ENCODE results near the gene LRIT2.
A peak's percentile ranks its signal among the peaks of the same experiment; 100 is the strongest.
"Not testable (repeated sequence)": the region's sequence is repeated elsewhere in the genome, so short reads cannot be mapped to it uniquely, and the experiment has no call there.

LRIT2 gene

DNA sequence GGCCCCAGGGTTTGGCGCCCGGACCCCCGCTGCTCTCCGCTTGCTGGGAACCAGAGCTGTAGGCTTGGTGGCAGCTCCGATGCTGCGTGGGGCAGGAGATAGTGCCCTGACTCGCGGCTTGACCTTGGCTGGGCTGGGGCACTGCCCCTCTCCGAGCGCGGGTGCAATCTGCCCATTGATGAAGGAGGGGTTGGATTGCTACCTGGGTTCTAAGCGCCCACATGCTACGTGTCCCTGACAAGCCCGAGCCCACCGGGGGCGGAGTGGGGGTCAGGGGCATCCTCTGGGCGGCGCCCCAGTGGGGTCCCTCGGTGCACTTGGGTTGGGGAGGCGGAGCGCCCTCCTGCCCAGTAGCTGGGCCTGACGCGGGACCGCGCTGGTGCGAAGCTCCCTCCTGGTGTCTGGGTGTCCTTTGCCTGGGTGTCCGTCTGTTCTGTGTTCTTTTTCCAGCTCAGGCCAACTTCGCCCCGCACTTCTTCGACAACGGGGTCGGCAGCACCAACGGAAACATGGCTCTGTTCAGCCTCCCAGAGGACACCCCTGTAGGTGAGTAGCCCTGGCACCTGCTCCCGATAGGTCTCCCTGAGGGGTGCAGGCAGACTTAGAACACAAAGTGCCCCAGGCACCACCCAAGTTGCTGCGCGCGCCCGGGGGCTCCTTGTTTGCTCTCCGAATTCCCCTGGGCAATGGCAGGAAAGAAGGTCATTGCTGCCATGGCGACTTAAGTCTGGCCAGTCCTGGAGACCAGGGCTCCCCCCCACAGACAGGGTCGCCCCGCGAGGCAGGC, 30.1 kb downstream of the LRIT2 start:
- H3K4me3 Mint-ChIP-seq = peak overlapping the region; percentile 72 to 75
- H3K36me3 Mint-ChIP-seq (ENCODE audit: insufficient read depth) = peaks cover 2% of the 10 kb centered on the region
- ATAC-seq (replicated peaks) = no peak
- H3K4me1 Mint-ChIP-seq (ENCODE audit: low read depth in 2 of 2) = peaks cover 22 to 35% of the 10 kb centered on the region in 2 donors
- no peaks in the 10 kb centered on the region for H3K9me3 Mint-ChIP-seq
- DNase-seq = no peak
- H3K27me3 Mint-ChIP-seq = no peaks in the 10 kb centered on the region
- H3K27ac Mint-ChIP-seq = peak overlapping the region in 1 of 2 donors; percentile 46

DNA sequence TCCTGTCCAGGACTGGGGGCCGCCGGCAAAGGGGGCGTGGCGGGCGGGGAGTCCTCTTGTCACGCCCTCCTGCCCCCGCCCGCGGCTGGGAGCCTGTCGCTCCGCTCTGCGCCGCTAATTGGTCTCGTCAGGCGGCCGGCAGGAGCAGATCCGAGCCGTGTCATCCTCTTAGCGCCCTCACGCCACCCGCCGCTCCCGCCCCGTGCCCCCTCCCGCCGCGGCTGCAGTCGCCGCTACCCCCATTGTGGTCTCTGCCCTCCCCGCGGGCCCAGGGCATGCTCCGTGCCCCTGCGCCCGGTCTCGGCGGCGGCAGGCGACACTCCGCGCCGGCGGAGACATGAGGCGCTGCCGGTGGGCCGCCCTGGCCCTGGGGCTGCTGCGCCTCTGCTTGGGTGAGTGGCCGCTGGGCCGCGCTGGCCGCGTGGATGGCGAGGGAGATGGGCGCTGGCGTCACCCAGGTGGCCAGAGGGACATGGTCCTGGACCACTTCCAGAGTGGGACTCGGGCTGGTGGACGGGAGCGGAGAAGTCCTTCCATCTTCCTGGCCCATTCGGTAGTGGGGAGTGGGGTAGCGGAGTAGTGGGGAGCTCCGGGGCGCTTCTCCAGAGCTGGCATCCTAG, 30.8 kb downstream of the LRIT2 start, which contains the start of gene CDHR1:
TSS of gene CDHR1 (plus strand) at position 114 of the 620 bp plus-strand sequence. CDS start at position 338, 224 bp downstream.
- H3K4me3 Mint-ChIP-seq = peak within 1 kb of the TSS; percentile 72 to 75
- H3K9me3 Mint-ChIP-seq = no peaks in the 10 kb centered on the region
- H3K27ac Mint-ChIP-seq = peak within 1 kb of the TSS in 1 of 2 donors; percentile 17
- peaks cover 2% of the 10 kb centered on the region for H3K36me3 Mint-ChIP-seq (ENCODE audit: insufficient read depth)
- peak; percentile 36 to 52 (median 49) for DNase-seq
- peak; percentile 72 for ATAC-seq (replicated peaks)
- no peaks in the 10 kb centered on the region for H3K27me3 Mint-ChIP-seq
- H3K4me1 Mint-ChIP-seq (ENCODE audit: low read depth in 2 of 2) = peaks cover 23 to 36% of the 10 kb centered on the region in 2 donors

DNA sequence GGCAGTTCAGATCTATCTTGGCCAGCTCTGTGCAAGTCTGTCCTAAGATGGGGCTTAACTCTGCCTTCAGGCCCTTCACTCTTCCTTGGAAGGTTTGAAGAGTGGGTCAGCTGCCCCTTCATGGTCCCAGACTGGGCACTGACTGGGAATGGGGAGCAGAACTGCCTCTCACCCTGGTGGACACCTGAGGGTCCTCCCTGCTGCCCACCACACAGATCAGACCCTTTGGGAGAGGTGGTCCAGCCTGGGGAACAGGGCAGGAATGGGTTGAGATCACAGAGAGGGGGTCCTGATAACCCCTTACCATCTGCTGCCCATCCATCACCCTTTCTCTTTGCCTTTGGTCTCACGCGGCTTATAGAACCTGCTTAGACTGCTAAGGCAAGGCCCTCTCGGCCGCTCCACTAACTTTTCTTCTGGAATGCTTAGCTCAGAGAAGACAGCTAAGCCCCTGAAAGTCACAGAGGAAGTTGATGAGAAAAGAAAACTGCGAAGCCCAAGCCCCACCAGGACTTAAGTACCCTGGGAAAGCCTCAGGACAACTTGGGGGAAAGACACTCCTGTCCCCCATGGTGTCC, 31.4 kb downstream of the LRIT2 start:
- ATAC-seq (replicated peaks) (no peak), DNase-seq (no peak)
- Mint-ChIP-seq H3K27me3 (no peaks in the 10 kb centered on the region), H3K9me3 (no peaks in the 10 kb centered on the region), H3K27ac (no peak overlapping the region), H3K4me3 (peak overlapping the region; percentile 72 to 75), H3K4me1 (ENCODE audit: low read depth in 2 of 2) (peaks cover 23 to 36% of the 10 kb centered on the region in 2 donors), H3K36me3 (ENCODE audit: insufficient read depth) (peaks cover 2% of the 10 kb centered on the region)

DNA sequence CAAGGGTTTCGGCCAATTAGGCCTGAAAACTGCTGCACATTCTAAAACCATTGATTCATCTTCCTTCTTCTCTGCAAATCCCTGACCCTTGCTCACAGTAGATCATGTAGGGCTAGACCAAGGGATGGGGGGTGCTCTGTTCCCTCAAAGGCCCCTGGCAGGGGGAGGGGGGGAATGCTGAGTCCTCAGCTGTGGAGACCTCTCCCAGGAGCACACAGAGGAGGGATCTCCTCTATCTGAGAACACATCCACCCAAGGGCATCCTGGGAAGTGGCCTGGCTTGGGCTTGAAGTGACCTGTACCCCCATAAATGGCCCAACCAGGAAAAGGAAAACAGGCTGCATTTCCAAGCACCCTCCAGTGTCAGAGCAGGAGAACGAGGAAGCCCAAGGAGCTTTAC, 32.0 kb downstream of the LRIT2 start:
- DNase-seq (no peak), ATAC-seq (replicated peaks) (no peak)
- H3K9me3 Mint-ChIP-seq = no peaks in the 10 kb centered on the region
- peak overlapping the region in 1 of 2 donors; percentile 40 for H3K4me3 Mint-ChIP-seq
- no peaks in the 10 kb centered on the region for H3K27me3 Mint-ChIP-seq
- H3K36me3 Mint-ChIP-seq (ENCODE audit: insufficient read depth) = peaks cover 2% of the 10 kb centered on the region
- no peak overlapping the region for H3K27ac Mint-ChIP-seq
- peaks cover 23 to 36% of the 10 kb centered on the region in 2 donors for H3K4me1 Mint-ChIP-seq (ENCODE audit: low read depth in 2 of 2)

DNA sequence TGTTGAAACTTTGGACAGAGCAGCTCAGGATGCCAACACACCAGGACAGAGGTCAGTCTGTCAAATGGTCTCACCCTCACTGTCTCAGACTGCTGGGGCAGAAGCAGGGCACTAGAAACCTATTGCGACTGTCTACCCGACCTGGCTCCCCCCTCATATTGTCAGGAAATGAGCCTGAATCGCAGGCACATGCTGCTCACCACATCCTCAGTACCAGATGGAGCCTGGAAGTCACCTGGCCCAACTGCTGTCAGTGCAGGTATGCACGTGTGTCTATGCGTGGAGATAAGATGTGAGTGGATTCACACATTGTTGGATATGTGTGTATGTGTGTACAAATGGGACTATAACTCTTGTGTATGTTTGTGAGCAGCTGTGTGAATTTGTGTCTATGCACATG, 34.2 kb downstream of the LRIT2 start:
- ATAC-seq (replicated peaks) (peak; percentile 77), DNase-seq (peak in 2 of 3 experiments; percentile 27 to 32)
- Mint-ChIP-seq H3K9me3 (no peaks in the 10 kb centered on the region), H3K36me3 (ENCODE audit: insufficient read depth) (peaks cover 2% of the 10 kb centered on the region), H3K4me3 (peak overlapping the region; percentile 1 to 54), H3K27me3 (no peaks in the 10 kb centered on the region), H3K4me1 (ENCODE audit: low read depth in 2 of 2) (peaks cover 23 to 35% of the 10 kb centered on the region in 2 donors), H3K27ac (no peak overlapping the region)

DNA sequence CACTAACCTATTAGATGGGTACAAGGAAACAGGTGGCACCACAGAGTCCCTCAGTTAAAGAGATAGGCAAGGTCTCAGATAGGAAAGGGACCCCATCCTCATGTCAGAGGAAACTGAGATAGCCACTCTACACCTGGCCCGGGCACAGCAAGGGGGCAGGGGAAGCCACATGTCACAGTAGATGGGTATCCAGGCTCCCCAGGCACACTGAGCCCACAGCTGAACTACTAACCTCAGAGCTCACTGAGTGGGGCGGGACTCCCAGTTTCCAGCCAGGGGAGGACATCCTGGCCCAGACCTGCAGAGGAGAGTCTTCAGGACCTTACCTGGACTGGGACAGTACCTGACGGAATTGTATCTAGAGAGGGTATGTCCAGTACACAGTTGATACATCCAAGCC, 34.7 kb downstream of the LRIT2 start:
- H3K9me3 Mint-ChIP-seq = no peaks in the 10 kb centered on the region
- no peak overlapping the region for H3K4me3 Mint-ChIP-seq
- peaks cover 21 to 30% of the 10 kb centered on the region in 2 donors for H3K4me1 Mint-ChIP-seq (ENCODE audit: low read depth in 2 of 2)
- DNase-seq = no peak
- H3K27me3 Mint-ChIP-seq = no peaks in the 10 kb centered on the region
- H3K36me3 Mint-ChIP-seq (ENCODE audit: insufficient read depth) = peaks cover 2% of the 10 kb centered on the region
- ATAC-seq (replicated peaks) = peak; percentile 21
- no peak overlapping the region for H3K27ac Mint-ChIP-seq

DNA sequence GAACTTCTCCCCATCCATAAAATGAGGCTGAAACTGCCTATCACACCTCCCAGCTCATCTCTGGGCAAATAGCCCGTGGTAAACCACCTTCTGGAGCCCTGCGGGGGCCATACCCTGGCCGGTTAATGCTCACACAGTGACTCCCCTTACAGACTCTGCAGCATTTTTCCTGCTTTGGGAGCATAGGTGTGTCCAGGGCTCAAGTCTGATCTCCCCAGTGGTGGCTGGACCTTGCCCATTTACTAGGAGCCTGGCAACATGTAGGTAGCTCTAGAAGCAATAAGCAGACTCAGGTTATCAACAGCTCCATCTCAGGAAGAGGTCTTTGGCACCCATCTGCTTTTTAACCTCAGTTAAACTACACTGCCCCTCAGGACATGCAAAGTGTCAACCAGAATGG, 36.5 kb downstream of the LRIT2 start:
- Mint-ChIP-seq H3K27ac (no peak overlapping the region), H3K4me3 (no peak overlapping the region), H3K4me1 (ENCODE audit: low read depth in 2 of 2) (peaks cover 25 to 31% of the 10 kb centered on the region in 2 donors), H3K9me3 (no peaks in the 10 kb centered on the region), H3K27me3 (no peaks in the 10 kb centered on the region), H3K36me3 (ENCODE audit: insufficient read depth) (peaks cover 2% of the 10 kb centered on the region)
- ATAC-seq (replicated peaks) (no peak), DNase-seq (no peak)

DNA sequence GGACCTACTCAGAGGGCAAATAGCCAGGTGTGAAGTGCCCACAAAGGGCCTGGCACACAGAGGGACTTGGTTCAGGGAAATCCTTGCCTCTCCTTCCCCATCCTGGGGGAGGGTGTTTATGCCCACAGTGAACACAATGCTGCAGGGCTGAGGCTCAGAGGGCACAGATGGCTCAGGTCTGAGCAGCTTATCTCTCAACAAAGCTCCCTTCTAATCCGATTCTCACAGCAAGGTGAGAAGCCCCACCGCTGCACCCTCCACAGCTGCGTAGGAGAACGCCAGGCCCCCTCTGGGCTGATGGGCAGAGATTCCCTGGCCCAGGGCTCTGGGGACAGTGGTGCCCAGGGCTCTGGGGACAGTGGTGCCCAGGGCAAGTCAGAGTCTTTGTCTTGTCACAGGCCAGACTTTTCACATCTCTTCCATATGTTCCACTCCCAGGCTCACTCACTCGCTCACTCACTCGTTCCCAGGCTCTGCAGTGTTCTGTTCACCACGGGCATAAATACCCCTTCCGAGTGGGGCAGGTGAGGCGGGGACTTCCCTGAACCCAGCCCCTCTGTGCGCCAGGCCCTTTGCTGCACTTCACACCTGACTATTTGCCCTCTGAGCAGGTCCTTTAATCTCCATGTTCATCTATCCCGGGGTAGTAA, 39.7 kb downstream of the LRIT2 start:
- no peak overlapping the region for H3K27ac Mint-ChIP-seq
- DNase-seq (no peak), ATAC-seq (replicated peaks) (no peak)
- peaks cover 11 to 13% of the 10 kb centered on the region in 2 donors for H3K4me1 Mint-ChIP-seq (ENCODE audit: low read depth in 2 of 2)
- no peak overlapping the region for H3K4me3 Mint-ChIP-seq
- no peaks in the 10 kb centered on the region for H3K27me3 Mint-ChIP-seq
- H3K9me3 Mint-ChIP-seq = no peaks in the 10 kb centered on the region
- peaks cover 2% of the 10 kb centered on the region for H3K36me3 Mint-ChIP-seq (ENCODE audit: insufficient read depth)

DNA sequence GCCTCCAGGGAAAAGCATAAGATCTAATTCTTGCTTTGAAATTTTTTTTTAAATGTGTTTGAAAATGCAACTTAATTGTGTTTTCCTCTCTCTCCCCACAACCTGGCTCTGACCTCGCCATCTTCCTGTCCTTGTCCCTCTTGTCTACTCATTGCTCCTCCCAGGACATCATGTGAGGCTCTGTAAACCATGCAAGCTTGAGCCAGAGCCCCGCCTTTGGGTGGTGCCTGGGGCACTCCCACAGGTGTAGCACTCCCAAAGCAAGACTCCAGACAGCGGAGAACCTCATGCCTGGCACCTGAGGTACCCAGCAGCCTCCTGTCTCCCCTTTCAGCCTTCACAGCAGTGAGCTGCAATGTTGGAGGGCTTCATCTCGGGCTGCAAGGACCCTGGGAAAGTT, 40.8 kb downstream of the LRIT2 start:
- ATAC-seq (replicated peaks) = no peak
- Mint-ChIP-seq H3K4me3 (no peak overlapping the region), H3K27me3 (no peaks in the 10 kb centered on the region), H3K4me1 (ENCODE audit: low read depth in 2 of 2) (peaks cover 6 to 7% of the 10 kb centered on the region in 2 donors), H3K36me3 (ENCODE audit: insufficient read depth) (no peaks in the 10 kb centered on the region), H3K9me3 (no peaks in the 10 kb centered on the region), H3K27ac (no peak overlapping the region)
- DNase-seq = no peak

DNA sequence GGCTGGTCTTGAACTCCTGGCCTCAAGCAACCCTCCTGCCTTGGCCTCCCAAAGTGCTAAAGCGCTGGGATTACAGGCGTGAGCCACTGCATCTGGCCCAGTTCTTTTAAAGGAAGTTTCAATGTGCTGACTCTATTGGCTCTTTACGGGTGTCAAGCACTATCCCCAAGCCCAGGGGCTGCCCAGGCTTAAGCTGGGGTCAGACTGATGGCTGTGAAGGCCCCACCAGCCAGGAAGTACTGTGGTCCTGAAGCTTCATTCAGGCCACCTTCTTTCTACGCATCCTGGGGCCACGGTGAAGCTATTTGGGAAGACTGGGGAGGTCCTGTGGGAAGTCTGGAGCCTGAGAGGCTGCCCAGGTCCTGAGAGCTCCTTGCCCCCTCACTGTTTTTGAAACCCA, 43.7 kb downstream of the LRIT2 start:
- Mint-ChIP-seq H3K4me1 (ENCODE audit: low read depth in 2 of 2) (peaks cover 10 to 12% of the 10 kb centered on the region in 2 donors), H3K36me3 (ENCODE audit: insufficient read depth) (no peaks in the 10 kb centered on the region), H3K27ac (no peak overlapping the region), H3K4me3 (no peak overlapping the region), H3K9me3 (no peaks in the 10 kb centered on the region), H3K27me3 (no peaks in the 10 kb centered on the region)
- ATAC-seq (replicated peaks) (no peak), DNase-seq (no peak)

DNA sequence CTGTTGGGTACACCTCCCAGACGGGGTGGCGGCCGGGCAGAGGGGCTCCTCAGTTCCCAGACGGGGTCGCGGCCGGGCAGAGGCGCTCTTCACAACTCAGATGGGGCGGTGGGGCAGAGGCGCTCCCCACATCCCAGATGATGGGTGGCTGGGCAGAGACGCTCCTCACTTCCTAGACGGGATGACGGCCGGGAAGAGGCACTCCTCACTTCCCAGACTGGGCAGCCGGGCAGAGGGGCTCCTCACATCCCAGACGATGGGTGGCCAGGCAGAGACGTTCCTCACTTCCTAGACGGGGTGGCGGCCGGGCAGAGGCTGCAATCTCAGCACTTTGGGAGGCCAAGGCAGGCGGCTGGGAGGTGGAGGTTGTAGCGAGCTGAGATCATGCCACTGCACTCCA, 45.0 kb downstream of the LRIT2 start:
- H3K36me3 Mint-ChIP-seq (ENCODE audit: insufficient read depth); H3K27ac Mint-ChIP-seq; H3K9me3 Mint-ChIP-seq; H3K4me3 Mint-ChIP-seq; DNase-seq; H3K27me3 Mint-ChIP-seq; ATAC-seq (replicated peaks): not testable (repeated sequence)
- H3K4me1 Mint-ChIP-seq (ENCODE audit: low read depth in 2 of 2) = peaks cover 14 to 16% of the 10 kb centered on the region in 2 donors

DNA sequence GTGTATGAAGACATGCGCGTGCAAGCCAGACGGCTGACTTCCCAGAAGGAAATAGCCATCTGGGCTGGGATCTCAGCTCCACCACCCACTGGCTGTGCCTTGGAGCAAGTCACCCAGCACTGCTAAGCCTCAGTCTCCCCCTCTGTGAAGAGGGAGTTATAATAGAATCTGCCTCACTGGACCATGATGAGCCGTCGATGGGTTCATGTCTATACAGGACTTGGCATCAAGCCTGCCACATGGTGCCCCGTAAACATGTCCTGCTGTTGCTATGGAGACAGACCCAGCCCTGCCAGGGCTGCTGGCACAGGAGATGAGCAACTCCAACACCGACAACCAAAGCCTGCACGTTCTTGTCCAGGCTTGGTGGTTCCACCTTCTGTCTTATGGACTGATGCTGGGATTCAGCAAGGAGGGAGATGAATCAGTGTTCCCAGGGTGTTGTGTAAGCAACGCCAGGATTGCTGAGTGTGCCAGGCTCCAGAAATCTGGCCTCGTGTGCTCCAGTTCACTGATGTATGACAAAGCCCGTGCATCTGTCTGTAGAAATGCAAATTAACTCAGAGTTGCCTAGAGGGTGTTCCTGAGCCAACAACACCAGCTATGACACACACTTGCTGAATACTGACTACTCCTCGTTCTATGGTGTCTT, 46.2 kb downstream of the LRIT2 start:
- peak in 2 of 3 experiments; percentile 63 to 66 for DNase-seq

DNA sequence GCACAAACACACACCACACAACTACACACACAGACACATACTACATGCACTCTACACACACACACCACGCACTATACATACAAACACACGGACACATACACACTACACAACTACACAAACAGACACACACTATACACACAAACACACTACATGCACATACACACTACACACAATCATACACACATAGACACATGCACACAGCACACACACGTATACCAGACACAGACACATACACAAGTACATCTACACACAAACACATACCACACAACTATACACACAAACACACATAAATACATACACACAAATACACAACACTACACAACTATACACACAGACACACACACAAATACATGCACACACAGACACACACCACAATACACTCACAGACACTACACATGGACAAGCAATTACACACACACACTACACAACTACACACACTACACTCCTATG, 47.2 kb downstream of the LRIT2 start:
- Mint-ChIP-seq H3K9me3 (no peaks in the 10 kb centered on the region), H3K36me3 (ENCODE audit: insufficient read depth) (no peaks in the 10 kb centered on the region), H3K4me1 (ENCODE audit: low read depth in 2 of 2) (peaks cover 8 to 9% of the 10 kb centered on the region in 2 donors), H3K27ac (no peak overlapping the region), H3K4me3 (no peak overlapping the region), H3K27me3 (no peaks in the 10 kb centered on the region)
- DNase-seq = no peak
- no peak for ATAC-seq (replicated peaks)

More for the DNA sequence above, 46.2 kb downstream of the LRIT2 start:
- no peak overlapping the region for H3K27ac Mint-ChIP-seq
- no peaks in the 10 kb centered on the region for H3K36me3 Mint-ChIP-seq (ENCODE audit: insufficient read depth)
- no peak overlapping the region for H3K4me3 Mint-ChIP-seq
- H3K9me3 Mint-ChIP-seq = no peaks in the 10 kb centered on the region
- peaks cover 8 to 9% of the 10 kb centered on the region in 2 donors for H3K4me1 Mint-ChIP-seq (ENCODE audit: low read depth in 2 of 2)
- peak; percentile 62 for ATAC-seq (replicated peaks)
- H3K27me3 Mint-ChIP-seq = no peaks in the 10 kb centered on the region
